MCF 10A (cell line): ENCODE data around the gene PADI1. TPM values are rescaled to one million over a fixed set of nuclear protein-coding genes. Genes with fewer than 3 reads are reported as not detected.

Experiments
- BruUV-seq: library from RNA; stranded (reverse); fragments of 400-500 nt; replicated peaks from 2 replicates; lab custom pipeline; 2021; lab: Mats Ljungman, UMichigan
- CTCF ChIA-PET: fragments of 300-600 bp; sonication (Branson Sonifier 250); formaldehyde crosslinking; extraction: SDS; loops from one replicate; lab custom pipeline; 2021; ENCODE audit warnings: antibody characterized with exemption, inconsistent platforms; lab: Yijun Ruan, JAX
- POLR2A ChIA-PET: fragments of 300-600, 350-650 bp; sonication (Branson Sonifier 250); formaldehyde crosslinking; extraction: SDS; loops from one replicate; lab custom pipeline; 2020; ENCODE audit warnings: antibody characterized with exemption, inconsistent platforms; lab: Yijun Ruan, JAX
- DNase-seq: peaks from one replicate; pipeline ENCODE4 v3.0.0-alpha.2; 2018; ENCODE audit not compliant: unreplicated experiment
- H3K27ac Mint-ChIP-seq: one replicate; pipeline ENCODE4 v1.8.0; 2022; ENCODE audit warnings: mild to moderate bottlenecking, low read depth, mixed read lengths; ENCODE audit not compliant: unreplicated experiment
- H3K27me3 Mint-ChIP-seq: one replicate; pipeline ENCODE4 v1.8.0; 2022; ENCODE audit warnings: mixed read lengths; ENCODE audit not compliant: insufficient read depth, unreplicated experiment
- H3K36me3 Mint-ChIP-seq: one replicate; pipeline ENCODE4 v1.8.0; 2022; ENCODE audit warnings: mild to moderate bottlenecking, moderate library complexity, mixed read lengths; ENCODE audit not compliant: insufficient read depth, unreplicated experiment
- H3K4me1 Mint-ChIP-seq: one replicate; pipeline ENCODE4 v1.8.0; 2022; ENCODE audit warnings: mixed read lengths; ENCODE audit not compliant: insufficient read depth, unreplicated experiment
- H3K4me3 Mint-ChIP-seq: one replicate; pipeline ENCODE4 v1.8.0; 2022; ENCODE audit warnings: mild to moderate bottlenecking, moderate library complexity, mixed read lengths; ENCODE audit not compliant: unreplicated experiment
- H3K9me3 Mint-ChIP-seq: one replicate; pipeline ENCODE4 v1.8.0; 2022; ENCODE audit warnings: mixed read lengths; ENCODE audit not compliant: unreplicated experiment
- intact Hi-C: fragments of 100-400 bp; cut with micrococcal nuclease; formaldehyde crosslinking; loops from 2 replicates; pipeline ENCODE4 v1.14.1; 2022
- total RNA-seq: library from RNA; stranded (reverse); gene quantifications from 2 replicates; pipeline ENCODE4 v1.2.3, GENCODE V29; 2022
- TF ChIP-seq, protein P1 (sequence below): fragments of 200-600 bp; IDR thresholded peaks from one replicate; pipeline ENCODE4 v1.8.0; 2022; ENCODE audit warnings: antibody characterized with exemption, mild to moderate bottlenecking; ENCODE audit not compliant: unreplicated experiment

Gene PADI1
- total RNA-seq, 1 experiment from 2014 or later, result 0.58 TPM

- Mint-ChIP-seq H3K4me1 (peaks cover 34% of the 10 kb centered on the region), H3K9me3 (peaks cover 7% of the 10 kb centered on the region), H3K36me3 (peaks cover 6% of the 10 kb centered on the region), H3K27ac (no peak overlapping the region), H3K27me3 (no peaks in the 10 kb centered on the region), H3K4me3 (no peak overlapping the region)
- BruUV-seq, result no TSS peak
- intact Hi-C loops, result no loop called here
- no peak for DNase-seq
- ChIA-PET POLR2A (interaction anchor here (0.6 to 1.3 kb wide), 3 partner anchors 113 to 248 kb away, joined by 3 read pairs; no protein-coding TSS in a partner anchor), CTCF (interaction anchor here (0.6 kb wide), 1 partner anchor 126 kb away, joined by 3 read pairs; no protein-coding TSS in a partner anchor)
- TF ChIP-seq, protein P1, sequence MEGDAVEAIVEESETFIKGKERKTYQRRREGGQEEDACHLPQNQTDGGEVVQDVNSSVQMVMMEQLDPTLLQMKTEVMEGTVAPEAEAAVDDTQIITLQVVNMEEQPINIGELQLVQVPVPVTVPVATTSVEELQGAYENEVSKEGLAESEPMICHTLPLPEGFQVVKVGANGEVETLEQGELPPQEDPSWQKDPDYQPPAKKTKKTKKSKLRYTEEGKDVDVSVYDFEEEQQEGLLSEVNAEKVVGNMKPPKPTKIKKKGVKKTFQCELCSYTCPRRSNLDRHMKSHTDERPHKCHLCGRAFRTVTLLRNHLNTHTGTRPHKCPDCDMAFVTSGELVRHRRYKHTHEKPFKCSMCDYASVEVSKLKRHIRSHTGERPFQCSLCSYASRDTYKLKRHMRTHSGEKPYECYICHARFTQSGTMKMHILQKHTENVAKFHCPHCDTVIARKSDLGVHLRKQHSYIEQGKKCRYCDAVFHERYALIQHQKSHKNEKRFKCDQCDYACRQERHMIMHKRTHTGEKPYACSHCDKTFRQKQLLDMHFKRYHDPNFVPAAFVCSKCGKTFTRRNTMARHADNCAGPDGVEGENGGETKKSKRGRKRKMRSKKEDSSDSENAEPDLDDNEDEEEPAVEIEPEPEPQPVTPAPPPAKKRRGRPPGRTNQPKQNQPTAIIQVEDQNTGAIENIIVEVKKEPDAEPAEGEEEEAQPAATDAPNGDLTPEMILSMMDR, result no peak
Observed at GRCh38 chr1:17195731-17196130, 9.2 kb upstream of the PADI1 start.

DNA sequence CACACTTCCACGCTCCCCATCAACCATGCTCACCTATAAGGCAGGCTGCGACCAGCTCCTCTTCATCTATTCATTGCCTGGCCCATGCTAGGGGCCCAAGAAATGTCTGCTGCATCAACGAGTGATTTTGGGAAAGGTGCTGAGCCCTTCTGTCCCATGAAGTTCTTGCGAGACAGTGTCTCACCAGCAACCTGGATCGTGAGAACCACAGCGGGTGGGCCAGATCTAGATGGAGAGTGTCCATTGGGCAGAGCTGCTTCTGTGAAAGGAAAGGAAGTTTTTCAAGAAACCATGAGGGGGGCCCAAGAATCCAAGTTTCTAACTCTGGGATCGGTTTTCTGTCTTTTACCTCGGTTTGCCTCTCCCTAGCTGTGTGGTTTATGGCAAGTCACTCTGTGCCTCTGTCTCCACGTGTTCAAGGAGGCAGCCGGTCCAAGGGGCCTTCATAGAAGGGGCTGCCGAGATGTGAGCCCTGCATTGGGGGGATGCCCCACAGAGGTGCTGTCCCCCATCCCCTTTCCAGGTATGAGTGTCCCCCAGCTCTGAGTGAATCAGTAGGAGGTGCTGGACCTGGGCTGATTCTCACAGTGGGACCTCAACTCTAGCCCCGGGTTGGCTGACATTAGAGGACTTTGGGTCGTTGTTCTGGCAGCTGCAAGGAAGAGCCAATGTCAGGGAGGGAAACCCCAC lies 8.3 kb upstream of the PADI1 start:
- intact Hi-C loops, result no loop called here
- TF ChIP-seq, protein P1, result no peak
- Mint-ChIP-seq H3K4me3 (no peak overlapping the region), H3K27me3 (no peaks in the 10 kb centered on the region), H3K9me3 (peaks cover 5% of the 10 kb centered on the region), H3K27ac (no peak overlapping the region), H3K4me1 (peaks cover 32% of the 10 kb centered on the region), H3K36me3 (peaks cover 6% of the 10 kb centered on the region)
- ChIA-PET CTCF (no interaction called here), POLR2A (no interaction called here)
- no peak for DNase-seq
- no TSS peak for BruUV-seq

GRCh38 chr1:17197696-17198095 lies 7.2 kb upstream of the PADI1 start:
- ChIA-PET POLR2A (no interaction called here), CTCF (no interaction called here)
- no TSS peak for BruUV-seq
- no peaks in the 10 kb centered on the region for H3K36me3 Mint-ChIP-seq
- no peak for DNase-seq
- H3K4me3 Mint-ChIP-seq, result no peak overlapping the region
- H3K27ac Mint-ChIP-seq, result no peak overlapping the region
- H3K9me3 Mint-ChIP-seq, result no peaks in the 10 kb centered on the region
- H3K27me3 Mint-ChIP-seq, result no peaks in the 10 kb centered on the region
- H3K4me1 Mint-ChIP-seq, result peaks cover 22% of the 10 kb centered on the region
- TF ChIP-seq, protein P1, result no peak
- intact Hi-C loops, result no loop called here

DNA sequence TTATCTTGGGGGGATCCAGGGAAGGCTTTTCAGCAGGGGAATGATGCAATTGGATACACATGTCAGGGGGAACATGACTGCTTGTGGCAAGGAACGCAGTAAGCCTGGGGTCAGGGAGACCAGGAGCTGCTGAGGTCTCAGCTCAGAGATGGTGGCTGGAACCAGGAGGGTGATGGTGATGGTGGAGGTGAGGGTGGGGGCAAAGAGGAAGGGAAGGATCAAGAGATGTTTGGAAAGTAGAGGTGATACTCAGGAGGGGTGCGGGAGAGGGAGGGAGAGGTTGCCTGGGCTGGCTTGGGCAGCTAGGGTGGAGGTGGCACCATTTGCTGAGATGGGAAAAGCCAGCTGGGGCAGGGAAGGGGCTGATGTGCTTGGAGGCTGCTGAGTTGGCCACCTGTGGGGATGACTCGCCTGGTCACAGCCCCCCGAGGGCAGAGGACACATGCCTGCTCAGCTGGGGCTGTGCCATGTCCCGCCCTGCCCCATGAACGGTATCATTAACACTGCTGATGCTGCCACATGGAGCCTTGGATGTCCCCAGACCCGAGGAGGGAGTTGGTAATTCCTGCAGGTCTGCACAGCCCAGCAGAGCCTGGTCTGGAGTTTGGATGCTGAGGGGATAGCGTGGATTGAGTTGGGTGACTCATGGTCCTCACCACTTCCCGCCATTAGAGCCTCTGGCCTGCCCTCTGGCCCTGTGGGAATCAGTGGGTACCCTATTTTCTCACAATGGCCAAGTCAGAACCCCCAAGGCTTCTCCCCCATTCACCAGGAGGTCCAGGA lies 6.3 kb upstream of the PADI1 start:
- no peaks in the 10 kb centered on the region for H3K36me3 Mint-ChIP-seq
- POLR2A ChIA-PET, result no interaction called here
- CTCF ChIA-PET, result interaction anchor here (0.6 to 1.0 kb wide), 4 partner anchors 11 to 1535 kb away, joined by 3 to 4 read pairs (median 4); no protein-coding TSS in a partner anchor
- H3K4me3 Mint-ChIP-seq, result no peak overlapping the region
- H3K27me3 Mint-ChIP-seq, result no peaks in the 10 kb centered on the region
- no TSS peak for BruUV-seq
- no peak for DNase-seq
- H3K4me1 Mint-ChIP-seq, result peaks cover 17% of the 10 kb centered on the region
- intact Hi-C loops, result no loop called here
- TF ChIP-seq, protein P1, result no peak
- no peaks in the 10 kb centered on the region for H3K9me3 Mint-ChIP-seq
- no peak overlapping the region for H3K27ac Mint-ChIP-seq
